Measurements from ENCODE around the gene TMCC3.
"Not testable (repeated sequence)": the region's sequence is repeated elsewhere in the genome, so short reads cannot be mapped to it uniquely, and the experiment has no call there.

TMCC3 gene

GRCh38 chr12:94550964-94551363 lies 99.4 kb downstream of the TMCC3 start:
- Mint-ChIP-seq H3K27me3 (no peaks in the 10 kb centered on the region), H3K4me1 (no peaks in the 10 kb centered on the region), H3K4me3 (no peak overlapping the region), H3K27ac (no peak overlapping the region), H3K9me3 (peaks cover 18 to 24% of the 10 kb centered on the region in 2 donors), H3K36me3 (peaks cover 13 to 27% of the 10 kb centered on the region in 2 donors)
- no peak for DNase-seq
- ATAC-seq (replicated peaks) = no peak

- not testable (repeated sequence) for H3K4me1 Mint-ChIP-seq; ATAC-seq (replicated peaks); H3K4me3 Mint-ChIP-seq; H3K27ac Mint-ChIP-seq; H3K27me3 Mint-ChIP-seq; DNase-seq
- Mint-ChIP-seq H3K36me3 (peaks cover 18 to 33% of the 10 kb centered on the region in 2 donors), H3K9me3 (peaks cover 25 to 30% of the 10 kb centered on the region in 2 donors)
Observed at GRCh38 chr12:94548833-94549232, 101.5 kb downstream of the TMCC3 start.

GRCh38 chr12:94545935-94546771 lies 104.2 kb downstream of the TMCC3 start:
- no peaks in the 10 kb centered on the region for H3K27me3 Mint-ChIP-seq
- no peak for DNase-seq
- peaks cover 25 to 30% of the 10 kb centered on the region in 2 donors for H3K9me3 Mint-ChIP-seq
- no peaks in the 10 kb centered on the region for H3K4me1 Mint-ChIP-seq
- H3K36me3 Mint-ChIP-seq = peaks cover 18 to 33% of the 10 kb centered on the region in 2 donors
- H3K27ac Mint-ChIP-seq = no peak overlapping the region
- peak; percentile 68 to 80 for ATAC-seq (replicated peaks)
- no peak overlapping the region for H3K4me3 Mint-ChIP-seq

- Mint-ChIP-seq H3K36me3 (peaks cover 18 to 33% of the 10 kb centered on the region in 2 donors), H3K9me3 (peaks cover 25 to 30% of the 10 kb centered on the region in 2 donors), H3K27ac (no peak overlapping the region), H3K27me3 (no peaks in the 10 kb centered on the region), H3K4me1 (no peaks in the 10 kb centered on the region), H3K4me3 (no peak overlapping the region)
- no peak for ATAC-seq (replicated peaks)
- no peak for DNase-seq
Observed at GRCh38 chr12:94544355-94544754, 106.0 kb downstream of the TMCC3 start.

- no peak overlapping the region for H3K27ac Mint-ChIP-seq
- DNase-seq (no peak), ATAC-seq (replicated peaks) (no peak)
- peaks cover 6 to 17% of the 10 kb centered on the region in 2 donors for H3K27me3 Mint-ChIP-seq
- no peaks in the 10 kb centered on the region for H3K36me3 Mint-ChIP-seq
- no peaks in the 10 kb centered on the region for H3K4me1 Mint-ChIP-seq
- no peaks in the 10 kb centered on the region for H3K9me3 Mint-ChIP-seq
- H3K4me3 Mint-ChIP-seq = no peak overlapping the region
Observed at GRCh38 chr12:94538318-94538717, 112.0 kb downstream of the TMCC3 start.

- Mint-ChIP-seq H3K27ac (no peak overlapping the region), H3K9me3 (no peaks in the 10 kb centered on the region), H3K4me1 (peaks cover 5 to 8% of the 10 kb centered on the region in 2 donors), H3K36me3 (no peaks in the 10 kb centered on the region), H3K4me3 (no peak overlapping the region), H3K27me3 (peaks cover 9 to 21% of the 10 kb centered on the region in 2 donors)
- DNase-seq = no peak
- ATAC-seq (replicated peaks) = no peak
Observed at GRCh38 chr12:94536040-94536965, 114.1 kb downstream of the TMCC3 start.

GRCh38 chr12:94535510-94535921 lies 114.8 kb downstream of the TMCC3 start:
- DNase-seq (no peak), ATAC-seq (replicated peaks) (no peak)
- H3K27ac Mint-ChIP-seq = peak overlapping the region; percentile 67
- H3K27me3 Mint-ChIP-seq = peaks cover 9 to 21% of the 10 kb centered on the region in 2 donors
- H3K4me3 Mint-ChIP-seq = no peak overlapping the region
- H3K9me3 Mint-ChIP-seq = no peaks in the 10 kb centered on the region
- H3K4me1 Mint-ChIP-seq = peaks cover 5 to 9% of the 10 kb centered on the region in 2 donors
- no peaks in the 10 kb centered on the region for H3K36me3 Mint-ChIP-seq

- ATAC-seq (replicated peaks) = no peak
- no peaks in the 10 kb centered on the region for H3K36me3 Mint-ChIP-seq
- peaks cover 8 to 15% of the 10 kb centered on the region in 2 donors for H3K4me1 Mint-ChIP-seq
- H3K4me3 Mint-ChIP-seq = no peak overlapping the region
- peaks cover 9 to 21% of the 10 kb centered on the region in 2 donors for H3K27me3 Mint-ChIP-seq
- H3K9me3 Mint-ChIP-seq = no peaks in the 10 kb centered on the region
- H3K27ac Mint-ChIP-seq = peak overlapping the region; percentile 67
- DNase-seq = no peak
Observed at GRCh38 chr12:94534774-94535509, 115.4 kb downstream of the TMCC3 start.

GRCh38 chr12:94534278-94534677 lies 116.1 kb downstream of the TMCC3 start:
- Mint-ChIP-seq H3K4me1 (peaks cover 11 to 21% of the 10 kb centered on the region in 2 donors), H3K36me3 (no peaks in the 10 kb centered on the region), H3K4me3 (no peak overlapping the region), H3K27ac (no peak overlapping the region), H3K9me3 (no peaks in the 10 kb centered on the region), H3K27me3 (peaks cover 9 to 21% of the 10 kb centered on the region in 2 donors)
- ATAC-seq (replicated peaks) (no peak), DNase-seq (no peak)

GRCh38 chr12:94532490-94533422 lies 117.6 kb downstream of the TMCC3 start:
- Mint-ChIP-seq H3K27me3 (peaks cover 9 to 17% of the 10 kb centered on the region in 2 donors), H3K27ac (no peak overlapping the region), H3K9me3 (peaks cover 0 to 1% of the 10 kb centered on the region in 2 donors), H3K4me1 (peaks cover 21 to 34% of the 10 kb centered on the region in 2 donors), H3K4me3 (no peak overlapping the region), H3K36me3 (no peaks in the 10 kb centered on the region)
- peak; percentile 57 for DNase-seq
- ATAC-seq (replicated peaks) = peak; percentile 91

GRCh38 chr12:94531196-94531720 lies 119.1 kb downstream of the TMCC3 start:
- Mint-ChIP-seq H3K9me3 (peaks cover 0 to 1% of the 10 kb centered on the region in 2 donors), H3K4me3 (no peak overlapping the region), H3K4me1 (peaks cover 24 to 34% of the 10 kb centered on the region in 2 donors), H3K36me3 (no peaks in the 10 kb centered on the region), H3K27me3 (peaks cover 6 to 12% of the 10 kb centered on the region in 2 donors), H3K27ac (no peak overlapping the region)
- DNase-seq (no peak), ATAC-seq (replicated peaks) (no peak)

- H3K9me3 Mint-ChIP-seq = peaks cover 0 to 1% of the 10 kb centered on the region in 2 donors
- ATAC-seq (replicated peaks) = peak; percentile 91 to 92
- peak; percentile 24 for DNase-seq
- peaks cover 29 to 37% of the 10 kb centered on the region in 2 donors for H3K4me1 Mint-ChIP-seq
- peak overlapping the region; percentile 2 to 12 for H3K4me3 Mint-ChIP-seq
- H3K36me3 Mint-ChIP-seq = no peaks in the 10 kb centered on the region
- no peaks in the 10 kb centered on the region for H3K27me3 Mint-ChIP-seq
- peak overlapping the region; percentile 7 for H3K27ac Mint-ChIP-seq
Observed at GRCh38 chr12:94525951-94526350, 124.4 kb downstream of the TMCC3 start.

Data from stimulated activated naive B cell treated with anti-CD40 and anti-IgM and Interleukin-4, amounts not matched to agents 10 μg/mL and 1 μg/mL and 100 μg/mL, for 72 hours (primary cell).